PC-3 (cell line): ENCODE data around the gene USP17L25. TPM values are rescaled to one million over a fixed set of nuclear protein-coding genes. Genes with fewer than 3 reads are reported as not detected.
"Not testable (repeated sequence)": the region's sequence is repeated elsewhere in the genome, so short reads cannot be mapped to it uniquely, and the experiment has no call there.

ENCODE experiments used
- ATAC-seq: fragments of 200-7000 bp; cut with Tn5 transposase; 2 replicates; pipeline ENCODE4 v1.9.1; 2020; ENCODE audit warnings: mild to moderate bottlenecking, moderate library complexity
- BruUV-seq: library from RNA; stranded (reverse); fragments of 400-500 nt; replicated peaks from 2 replicates; lab custom pipeline; 2021; lab: Mats Ljungman, UMichigan
- CTCF ChIA-PET: fragments of 300-600 bp; sonication (Branson Sonifier 250); formaldehyde crosslinking; loops from one replicate; lab custom pipeline; 2022; ENCODE audit warnings: antibody characterized with exemption; lab: Charles Lee
- POLR2A ChIA-PET: fragments of 300-600 bp; sonication (Branson Sonifier 250); formaldehyde crosslinking; loops from one replicate; lab custom pipeline; 2022; ENCODE audit warnings: antibody characterized with exemption; ENCODE audit not compliant: unreplicated experiment; lab: Charles Lee
- DNase-seq: peaks from one replicate; pipeline ENCODE4 v3.0.0-alpha.2; 2015
- H2AFZ ChIP-seq: fragments of 300-600 bp; sonication (generic); 2 replicates; pipeline ENCODE4 v1.6.0; 2016; ENCODE audit warnings: antibody characterized with exemption, low read length
- H3F3A ChIP-seq: fragments of 300-600 bp; sonication (generic); one replicate; pipeline ENCODE4 v1.6.0; 2017; ENCODE audit warnings: antibody characterized with exemption, low read length, control low read depth, mild to moderate bottlenecking; ENCODE audit not compliant: unreplicated experiment
- H3K27ac ChIP-seq: fragments of 300-600 bp; sonication (generic); 2 replicates; pipeline ENCODE4 v1.5.1; 2016; ENCODE audit warnings: mild to moderate bottlenecking, low read length
- H3K27me3 ChIP-seq: fragments of 300-600 bp; sonication (generic); 2 replicates; pipeline ENCODE4 v1.6.1; 2016; ENCODE audit warnings: low read length, mixed read lengths
- H3K36me3 ChIP-seq: fragments of 300-600 bp; sonication (generic); 2 replicates; pipeline ENCODE4 v1.6.1; 2016; ENCODE audit warnings: low read depth, mixed run types, low read length, mixed read lengths
- H3K4me1 ChIP-seq: fragments of 300-600 bp; sonication (generic); 2 replicates; pipeline ENCODE4 v1.5.1; 2016; ENCODE audit warnings: low read length; ENCODE audit not compliant: insufficient read depth
- H3K4me2 ChIP-seq: fragments of 300-600 bp; sonication (generic); 2 replicates; pipeline ENCODE4 v1.6.0; 2016; ENCODE audit warnings: low read length
- H3K4me3 ChIP-seq: fragments of 300-600 bp; sonication (generic); 2 replicates; pipeline ENCODE4 v1.5.1; 2016; ENCODE audit warnings: mild to moderate bottlenecking, low read length, mixed read lengths
- H3K79me2 ChIP-seq: fragments of 300-600 bp; sonication (generic); 2 replicates; pipeline ENCODE4 v1.6.1; 2017; ENCODE audit warnings: low read length, mixed read lengths
- H3K9ac ChIP-seq: fragments of 300-600 bp; sonication (generic); 2 replicates; pipeline ENCODE4 v1.6.0; 2016; ENCODE audit warnings: mild to moderate bottlenecking, low read length
- H3K9me2 ChIP-seq: fragments of 300-600 bp; sonication (generic); replicated peaks from 2 replicates; pipeline ENCODE4 v1.6.1; 2016; ENCODE audit warnings: mixed run types, low read length, mixed read lengths
- H3K9me3 ChIP-seq: fragments of 300-600 bp; sonication (generic); 2 replicates; pipeline ENCODE4 v1.6.1; 2016; ENCODE audit warnings: low read length, mixed read lengths
- H4K20me1 ChIP-seq: fragments of 300-600 bp; sonication (generic); 2 replicates; pipeline ENCODE4 v1.6.1; 2016; ENCODE audit warnings: low read length, mixed read lengths
- intact Hi-C: fragments of 100-400 bp; cut with micrococcal nuclease; formaldehyde crosslinking; loops from 2 replicates; pipeline ENCODE4 v1.9.0; 2023
- total RNA-seq: library from RNA; depleted of rRNA; stranded (reverse); fragments of >200 nt; gene quantifications from 2 replicates; pipeline ENCODE4 v1.2.3, GENCODE V29; 2014; rRNA removed

Gene USP17L25
- total RNA-seq, 1 experiment from 2014 or later, result not detected

GRCh38 chr4:9348593-9348992 is 18.9 kb downstream of the USP17L25 start, which contains the start of gene USP17L28:
Gene USP17L28, plus strand, starts transcription at chr4:9348893. Its CDS starts 0 bp downstream, at chr4:9348893.
- not testable (repeated sequence) for ATAC-seq

DNA sequence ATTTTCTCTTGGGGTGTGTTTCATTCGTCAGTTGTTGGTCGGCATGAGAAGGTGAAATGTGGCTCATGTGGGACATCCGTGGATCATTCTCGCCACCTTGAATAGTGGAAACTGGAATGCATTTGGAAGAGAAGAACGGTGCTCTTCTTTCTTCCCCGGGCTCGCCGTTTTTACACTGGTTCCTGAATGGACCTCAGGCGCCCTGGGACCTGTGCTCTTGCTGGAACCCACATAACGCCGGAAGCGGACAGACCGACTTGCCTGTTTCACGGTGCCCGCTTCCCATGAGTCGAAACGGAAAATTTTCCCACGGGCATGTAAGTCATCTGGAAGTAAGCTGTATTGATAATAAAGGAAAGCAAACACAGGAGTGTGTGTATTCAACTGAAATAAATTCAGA is 21.2 kb downstream of the USP17L25 start:
- H3K4me2 ChIP-seq, POLR2A ChIA-PET: not testable (repeated sequence)

More at GRCh38 chr4:9348593-9348992, 18.9 kb downstream of the USP17L25 start, which contains the start of gene USP17L28:
- H2AFZ ChIP-seq, H3K4me1 ChIP-seq, H3K9me3 ChIP-seq, H3K27me3 ChIP-seq, H3K4me2 ChIP-seq, H3K79me2 ChIP-seq, intact Hi-C loops, H3K27ac ChIP-seq, H3K4me3 ChIP-seq, H3K36me3 ChIP-seq, DNase-seq, CTCF ChIA-PET, BruUV-seq, H3F3A ChIP-seq, POLR2A ChIA-PET, H4K20me1 ChIP-seq, H3K9ac ChIP-seq, H3K9me2 ChIP-seq: not testable (repeated sequence)

GRCh38 chr4:9353338-9353737 is 23.6 kb downstream of the USP17L25 start, which contains the start of gene USP17L29:
Gene USP17L29, plus strand, starts transcription at chr4:9353638. Its CDS starts 0 bp downstream, at chr4:9353638.
- H3K27me3 ChIP-seq, POLR2A ChIA-PET, H3K9ac ChIP-seq, H3K4me1 ChIP-seq, BruUV-seq, H3K9me2 ChIP-seq, ATAC-seq, DNase-seq, H3K27ac ChIP-seq, H4K20me1 ChIP-seq, H3K9me3 ChIP-seq, H3K36me3 ChIP-seq, H3K4me2 ChIP-seq, H3K4me3 ChIP-seq, H3K79me2 ChIP-seq, CTCF ChIA-PET, H3F3A ChIP-seq, H2AFZ ChIP-seq, intact Hi-C loops: not testable (repeated sequence)

More for the DNA sequence above, 21.2 kb downstream of the USP17L25 start:
- H3K9ac ChIP-seq, CTCF ChIA-PET, H3K79me2 ChIP-seq, DNase-seq, intact Hi-C loops, H2AFZ ChIP-seq, H3F3A ChIP-seq, H3K4me1 ChIP-seq, H3K9me2 ChIP-seq, H3K27me3 ChIP-seq, BruUV-seq, H3K27ac ChIP-seq, ATAC-seq, H3K4me3 ChIP-seq, H3K36me3 ChIP-seq, H3K9me3 ChIP-seq, H4K20me1 ChIP-seq: not testable (repeated sequence)

GRCh38 chr4:9362829-9363228 is 33.1 kb downstream of the USP17L25 start, which contains the start of gene USP17L30:
Gene USP17L30, plus strand, starts transcription at chr4:9363129. Its CDS starts 0 bp downstream, at chr4:9363129.
- H3K36me3 ChIP-seq, H3K4me3 ChIP-seq, CTCF ChIA-PET, intact Hi-C loops, H2AFZ ChIP-seq, H3F3A ChIP-seq, H3K9ac ChIP-seq, H3K27ac ChIP-seq, H3K79me2 ChIP-seq, BruUV-seq, H3K9me2 ChIP-seq, POLR2A ChIA-PET, H3K4me1 ChIP-seq, H3K27me3 ChIP-seq, ATAC-seq, DNase-seq, H4K20me1 ChIP-seq, H3K9me3 ChIP-seq, H3K4me2 ChIP-seq: not testable (repeated sequence)

GRCh38 chr4:9379881-9380280 is 50.2 kb downstream of the USP17L25 start:
- CTCF ChIA-PET, DNase-seq, H3K27ac ChIP-seq, H3K4me3 ChIP-seq, H3K9me2 ChIP-seq, H3K4me1 ChIP-seq, ATAC-seq, H3K36me3 ChIP-seq, H2AFZ ChIP-seq, H3K9me3 ChIP-seq, H3K4me2 ChIP-seq, intact Hi-C loops, H3K27me3 ChIP-seq, POLR2A ChIA-PET, BruUV-seq, H4K20me1 ChIP-seq, H3F3A ChIP-seq, H3K9ac ChIP-seq, H3K79me2 ChIP-seq: not testable (repeated sequence)

Other genes with a start within 250 kb of the USP17L25 start
- not detected in 2 replicates for gene FAM90A26, start 159.5 kb upstream of the USP17L25 start, total RNA-seq
- not detected in 2 replicates for gene USP17L10, start 119.3 kb upstream of the USP17L25 start, total RNA-seq
- gene USP17L11, start 114.5 kb upstream of the USP17L25 start, total RNA-seq, result not detected in 2 replicates
- not detected in 2 replicates for gene USP17L12, start 109.8 kb upstream of the USP17L25 start, total RNA-seq
- gene USP17L13, start 105.0 kb upstream of the USP17L25 start, total RNA-seq, result not detected in 2 replicates
- not detected in 2 replicates for gene USP17L15, start 95.5 kb upstream of the USP17L25 start, total RNA-seq
- gene USP17L17, start 86.0 kb upstream of the USP17L25 start, total RNA-seq, result not detected in 2 replicates
- not detected in 2 replicates for gene USP17L18, start 81.3 kb upstream of the USP17L25 start, total RNA-seq
- gene USP17L19, start 76.5 kb upstream of the USP17L25 start, total RNA-seq, result not detected in 2 replicates
- not detected in 2 replicates for gene USP17L20, start 71.8 kb upstream of the USP17L25 start, total RNA-seq
- not detected in 2 replicates for gene USP17L21, start 67.0 kb upstream of the USP17L25 start, total RNA-seq
- gene USP17L22, start 62.3 kb upstream of the USP17L25 start, total RNA-seq, result not detected in 2 replicates
- not detected in 2 replicates for gene USP17L24, start 4.7 kb upstream of the USP17L25 start, total RNA-seq
- not detected in 2 replicates for gene USP17L26, start 4.7 kb downstream of the USP17L25 start, total RNA-seq
- not detected in 2 replicates for gene USP17L5, start 9.5 kb downstream of the USP17L25 start, total RNA-seq
- gene USP17L27, start 14.2 kb downstream of the USP17L25 start, total RNA-seq, result not detected in 2 replicates
- not detected in 2 replicates for gene USP17L28, start 19.0 kb downstream of the USP17L25 start, total RNA-seq
- not detected in 2 replicates for gene USP17L29, start 23.7 kb downstream of the USP17L25 start, total RNA-seq
- not detected in 2 replicates for gene USP17L30, start 33.2 kb downstream of the USP17L25 start, total RNA-seq
- gene DEFB131A, start 114.5 kb downstream of the USP17L25 start, total RNA-seq, result not detected in 2 replicates